H1 (cell line): ENCODE measurements around the gene ZNF232. TPM values are rescaled to one million over a fixed set of nuclear protein-coding genes. Genes with fewer than 3 reads are reported as not detected.

Experiments
- ASH2L ChIP-seq: fragments of 200-600, 300-600 bp; sonication (generic); IDR thresholded peaks from one replicate; pipeline ENCODE4 v1.7.1; 2017; ENCODE audit warnings: low read length
- CBX8 ChIP-seq: fragments of 300-800, 300-1000 bp; sonication (generic); IDR thresholded peaks from 2 replicates; pipeline ENCODE4 v1.7.1; 2016; ENCODE audit warnings: low read depth, low read length, borderline replicate concordance
- CHD1 ChIP-seq: IDR thresholded peaks from 2 replicates; pipeline ENCODE4 v1.6.1; 2012; ENCODE audit warnings: low read depth, low read length, improper control_type of control experiment
- CTCF ChIP-seq, 3 experiments: IDR thresholded peaks; 1 replicate in 2 of 3; 2 replicates in 1 of 3; pipeline versions ENCODE4 v1.5.1 to v1.6.1; 2011; ENCODE audit warnings: low read length in 3 of 3, mild to moderate bottlenecking in 3 of 3, inconsistent platforms in 2 of 3, low read depth in 1 of 3, moderate library complexity in 1 of 3; ENCODE audit not compliant: insufficient read depth in 1 of 3; ENCODE audit errors: control extremely low read depth in 1 of 3
- EP300 ChIP-seq, 2 experiments: IDR thresholded peaks; 1 replicate in 1 of 2; 2 replicates in 1 of 2; pipeline ENCODE4 v1.6.1; 2011 to 2012; ENCODE audit warnings: low read depth in 2 of 2, low read length in 2 of 2, mild to moderate bottlenecking in 2 of 2, borderline replicate concordance in 1 of 2, inconsistent platforms in 1 of 2, moderate library complexity in 1 of 2
- EZH2 ChIP-seq: fragments of 200-600 bp; sonication (generic); IDR thresholded peaks from 2 replicates; pipeline ENCODE4 v1.7.1; 2012; ENCODE audit warnings: low read depth, mild to moderate bottlenecking, moderate library complexity, low read length, inconsistent platforms; ENCODE audit not compliant: severe bottlenecking
- GABPA ChIP-seq: IDR thresholded peaks from 2 replicates; pipeline ENCODE4 v1.6.1; 2011; ENCODE audit warnings: mild to moderate bottlenecking, low read length, moderate library complexity, borderline replicate concordance; ENCODE audit not compliant: insufficient read depth
- GTF2F1 ChIP-seq: IDR thresholded peaks from 2 replicates; pipeline ENCODE4 v1.6.1; 2012; ENCODE audit warnings: low read depth, low read length, improper control_type of control experiment, borderline replicate concordance
- HDAC6 ChIP-seq: IDR thresholded peaks from one replicate; pipeline ENCODE4 v1.7.1; 2012; ENCODE audit warnings: low read depth, mild to moderate bottlenecking, inconsistent platforms, low read length, moderate library complexity
- JUN ChIP-seq: IDR thresholded peaks from 2 replicates; pipeline ENCODE4 v1.6.1; 2011; ENCODE audit warnings: low read depth, mild to moderate bottlenecking, improper control_type of control experiment, low read length
- JUND ChIP-seq: IDR thresholded peaks from 2 replicates; pipeline ENCODE4 v1.6.1; 2011; ENCODE audit warnings: mild to moderate bottlenecking, improper control_type of control experiment, low read length
- KDM1A ChIP-seq: fragments of 200-600, 300-600 bp; sonication (generic); IDR thresholded peaks from 2 replicates; pipeline ENCODE4 v1.7.1; 2016; ENCODE audit warnings: mild to moderate bottlenecking, low read length, borderline replicate concordance
- KDM5A ChIP-seq: fragments of 200-600 bp; IDR thresholded peaks from 2 replicates; pipeline ENCODE4 v1.7.1; 2012; ENCODE audit warnings: mild to moderate bottlenecking, low read length, inconsistent platforms, mixed read lengths
- POLR2AphosphoS5 ChIP-seq: IDR thresholded peaks from 2 replicates; pipeline ENCODE4 v1.6.1; 2011; ENCODE audit warnings: low read depth, low read length
- RFX5 ChIP-seq: IDR thresholded peaks from 2 replicates; pipeline ENCODE4 v1.6.1; 2011; ENCODE audit warnings: low read depth, low read length, improper control_type of control experiment, borderline replicate concordance
- SP1 ChIP-seq: IDR thresholded peaks from 2 replicates; pipeline ENCODE4 v1.6.1; 2011; ENCODE audit warnings: low read depth, low read length
- SP2 ChIP-seq: IDR thresholded peaks from 2 replicates; pipeline ENCODE4 v1.6.1; 2012; ENCODE audit warnings: mild to moderate bottlenecking, low read length, inconsistent platforms
- SP4 ChIP-seq: IDR thresholded peaks from 2 replicates; pipeline ENCODE4 v1.6.1; 2012; ENCODE audit warnings: low read length, inconsistent platforms
- TAF7 ChIP-seq: optimal IDR thresholded peaks from 2 replicates; pipeline ENCODE3; 2011; ENCODE audit warnings: low read depth, mild to moderate bottlenecking, inconsistent platforms, low read length, moderate library complexity, borderline replicate concordance
- TBP ChIP-seq: IDR thresholded peaks from 2 replicates; pipeline ENCODE4 v1.6.1; 2011; ENCODE audit warnings: low read depth, low read length, improper control_type of control experiment
- USF2 ChIP-seq: IDR thresholded peaks from 2 replicates; pipeline ENCODE4 v1.6.1; 2011; ENCODE audit warnings: low read length, improper control_type of control experiment
- polyA plus RNA-seq, 7 experiments: library from polyadenylated mRNA; depleted of rRNA in 3 of 7; stranded (reverse) in 5 of 7; unstranded in 2 of 7; fragments of >200 nt in 5 of 7; fragments of 200-250 nt in 2 of 7; gene quantifications; 1 replicate in 5 of 7; 2 replicates in 1 of 7; 4 replicates in 1 of 7; pipeline versions ENCODE4 v1.2.1 to v1.2.3, GENCODE V29; 2011 to 2013; ENCODE audit warnings: missing spikeins in 2 of 7, mixed read lengths in 2 of 7
- total RNA-seq: library from RNA; stranded (reverse); fragmentation: NEBNext Ultra II Directional; extraction: Animal tissue kit (Norgen Biotek cat#: 25700); gene quantifications from 2 replicates; pipeline ENCODE4 v1.2.1, GENCODE V29; 2021

Gene ZNF232
- total and polyA plus RNA-seq, 2 of the 8 experiments (the other 6 are each of a cell fraction or from before 2014, with no cell fraction given), result 11.1 to 41.0 TPM

GRCh38 chr17:5111402-5112204 lies at the start of gene ZNF232 (continued):
- no peak for TF ChIP-seq KDM5A
- TF ChIP-seq KDM1A, result no peak; the same call in 1 of the 2 replicates
- peak; percentile 31 for TF ChIP-seq EZH2
- TF ChIP-seq JUN, result no peak
- TF ChIP-seq RFX5, result no peak
- TF ChIP-seq EP300 (IDR thresholded peaks at IDR 0.05; ENCODE audit: borderline replicate concordance in 1 of 2, low read depth in 2 of 2, low read length in 2 of 2), result 0 out of 3 replicates have a peak, but pooled peaks of 1 of the 2 experiments have one; percentile 2
- TF ChIP-seq JUND, result peak; percentile 7; the same call in 1 of the 2 replicates
- peak; percentile 91 for TF ChIP-seq POLR2AphosphoS5
- TF ChIP-seq TBP, result peak; percentile 74
- no peak for TF ChIP-seq HDAC6
- 0 out of 4 replicates have a peak, but pooled peaks of 1 of the 3 experiments have one; percentile 5 for TF ChIP-seq CTCF (IDR thresholded peaks at IDR 0.05; ENCODE audit: control extremely low read depth in 1 of 3, insufficient read depth in 1 of 3, low read depth in 1 of 3, low read length in 3 of 3)
- TF ChIP-seq TAF7, result peak; percentile 30
- no peak for TF ChIP-seq CBX8
- TF ChIP-seq ASH2L, result no peak
- TF ChIP-seq USF2, result peak; percentile 53
- TF ChIP-seq SP4, result no peak
- no peak for TF ChIP-seq GABPA
- no peak for TF ChIP-seq CHD1
- TF ChIP-seq GTF2F1, result no peak
- no peak for TF ChIP-seq SP1
- no peak for TF ChIP-seq SP2
